NT2/D1 (cell line): Measurements from ENCODE around the gene CLEC11A.
A peak's percentile ranks its signal among the peaks of the same experiment; 100 is the strongest.

Experiments
- DNase-seq: peaks from one replicate; pipeline ENCODE4 v3.0.0-alpha.2; 2011; ENCODE audit warnings: low read depth, low spot score
- H3K27me3 ChIP-seq: 2 replicates; pipeline ENCODE4 v1.6.0; 2011; ENCODE audit warnings: mild to moderate bottlenecking; ENCODE audit not compliant: insufficient read length, insufficient read depth
- H3K36me3 ChIP-seq: 2 replicates; pipeline ENCODE4 v1.6.1; 2011; ENCODE audit warnings: mild to moderate bottlenecking, low read length, mixed read lengths; ENCODE audit not compliant: insufficient read depth, insufficient read length
- H3K4me1 ChIP-seq: 2 replicates; pipeline ENCODE4 v1.5.1; 2011; ENCODE audit not compliant: insufficient read depth, insufficient read length
- H3K4me3 ChIP-seq: 2 replicates; pipeline ENCODE4 v1.5.1; 2011; ENCODE audit warnings: low read depth; ENCODE audit not compliant: insufficient read length
- H3K9ac ChIP-seq: 2 replicates; pipeline ENCODE4 v1.6.0; 2011; ENCODE audit warnings: low read depth; ENCODE audit not compliant: insufficient read length
- H3K9me3 ChIP-seq: 2 replicates; pipeline ENCODE4 v1.5.1; 2011; ENCODE audit warnings: mild to moderate bottlenecking, low read length; ENCODE audit not compliant: insufficient read depth
- SUZ12 ChIP-seq: IDR thresholded peaks from 2 replicates; pipeline ENCODE4 v1.6.1; 2011; ENCODE audit not compliant: insufficient read length, insufficient read depth; ENCODE audit errors: extremely low read depth
- YY1 ChIP-seq: IDR thresholded peaks from 2 replicates; pipeline ENCODE4 v1.6.1; 2011; ENCODE audit not compliant: insufficient read length, insufficient read depth
- ZNF274 ChIP-seq: IDR thresholded peaks from 2 replicates; pipeline ENCODE4 v1.6.1; 2011; ENCODE audit warnings: mild to moderate bottlenecking, low read depth, low read length

Gene CLEC11A

GRCh38 chr19:50716178-50717025, 6.8 kb upstream of the CLEC11A start:
- Histone ChIP-seq H3K36me3 (no peaks in the 10 kb centered on the region), H3K27me3 (peaks cover 20% of the 10 kb centered on the region), H3K4me3 (no peak overlapping the region), H3K4me1 (peaks cover 6% of the 10 kb centered on the region), H3K9me3 (no peaks in the 10 kb centered on the region), H3K9ac (no peak overlapping the region)
- no peak for TF ChIP-seq ZNF274
- no peak for TF ChIP-seq YY1
- TF ChIP-seq SUZ12 = no peak
- DNase-seq = no peak

DNA sequence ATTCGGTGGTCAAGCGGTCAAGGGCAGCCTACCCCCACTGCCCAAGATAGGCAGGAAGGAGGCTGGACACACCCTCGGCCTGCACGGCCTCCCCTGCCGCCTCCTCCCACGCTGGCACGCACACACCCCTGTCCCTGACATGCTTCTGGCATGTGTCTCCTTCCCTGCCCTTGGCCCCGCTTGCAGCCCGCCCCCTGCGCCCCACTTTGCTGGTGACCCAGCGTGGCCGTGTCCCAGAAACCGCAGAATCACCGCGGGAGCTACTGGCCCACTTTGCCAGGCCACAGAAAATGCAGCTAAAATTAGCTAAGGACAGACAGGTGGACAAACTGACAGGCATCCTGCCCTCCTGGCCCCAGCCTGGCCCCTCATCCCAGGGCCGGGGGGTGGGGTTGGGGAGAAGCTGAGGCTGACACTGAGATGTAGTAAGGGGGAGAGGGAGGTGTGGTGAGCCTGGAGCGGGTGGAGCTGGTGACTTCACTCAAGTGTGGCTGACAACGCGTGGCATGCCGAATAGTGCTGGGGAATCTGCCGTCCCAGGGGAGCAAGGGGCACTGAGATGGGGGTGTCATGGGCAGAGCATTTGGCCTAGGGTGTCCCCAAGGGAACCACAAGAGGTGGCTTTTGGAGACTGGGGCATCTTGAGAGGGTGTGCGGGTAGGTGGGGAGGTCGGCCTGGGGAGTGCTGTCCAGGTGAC, 6.0 kb upstream of the CLEC11A start:
- no peaks in the 10 kb centered on the region for H3K36me3 ChIP-seq
- H3K9me3 ChIP-seq = no peaks in the 10 kb centered on the region
- no peak for TF ChIP-seq YY1
- no peak for TF ChIP-seq ZNF274
- TF ChIP-seq SUZ12 = no peak
- no peak for DNase-seq
- H3K4me1 ChIP-seq = peaks cover 6% of the 10 kb centered on the region
- H3K27me3 ChIP-seq = peaks cover 24% of the 10 kb centered on the region
- peak overlapping the region; percentile 10 for H3K9ac ChIP-seq
- H3K4me3 ChIP-seq = no peak overlapping the region

GRCh38 chr19:50717891-50718254, 5.3 kb upstream of the CLEC11A start:
- Histone ChIP-seq H3K4me1 (peaks cover 9% of the 10 kb centered on the region), H3K36me3 (no peaks in the 10 kb centered on the region), H3K9me3 (no peaks in the 10 kb centered on the region), H3K27me3 (peaks cover 24% of the 10 kb centered on the region), H3K9ac (no peak overlapping the region), H3K4me3 (peak overlapping the region; percentile 34)
- DNase-seq = no peak
- TF ChIP-seq SUZ12 = no peak
- no peak for TF ChIP-seq YY1
- TF ChIP-seq ZNF274 = no peak

GRCh38 chr19:50718255-50719118, 4.7 kb upstream of the CLEC11A start:
- no peak for TF ChIP-seq YY1
- TF ChIP-seq ZNF274 = no peak
- no peak for TF ChIP-seq SUZ12
- H3K9ac ChIP-seq = peak overlapping the region; percentile 72
- DNase-seq = no peak
- no peaks in the 10 kb centered on the region for H3K9me3 ChIP-seq
- H3K4me1 ChIP-seq = peaks cover 9% of the 10 kb centered on the region
- H3K36me3 ChIP-seq = no peaks in the 10 kb centered on the region
- H3K4me3 ChIP-seq = peak overlapping the region; percentile 34
- H3K27me3 ChIP-seq = peaks cover 26% of the 10 kb centered on the region

- Histone ChIP-seq H3K4me3 (peak overlapping the region; percentile 34), H3K9ac (no peak overlapping the region), H3K36me3 (no peaks in the 10 kb centered on the region), H3K4me1 (peaks cover 9% of the 10 kb centered on the region), H3K9me3 (no peaks in the 10 kb centered on the region), H3K27me3 (peaks cover 32% of the 10 kb centered on the region)
- no peak for TF ChIP-seq YY1
- TF ChIP-seq SUZ12 = no peak
- no peak for TF ChIP-seq ZNF274
- DNase-seq = no peak
Observed at GRCh38 chr19:50719119-50719435, 4.1 kb upstream of the CLEC11A start.

GRCh38 chr19:50719566-50719965, 3.6 kb upstream of the CLEC11A start, which contains the start of gene SHANK1:
Gene SHANK1 (minus strand): TSS chr19:50719802. CDS start chr19:50716919, 2,883 bp downstream.
- DNase-seq = no peak
- Histone ChIP-seq H3K36me3 (no peaks in the 10 kb centered on the region), H3K9ac (peak within 1 kb of the TSS; percentile 72), H3K4me3 (peak within 1 kb of the TSS; percentile 34), H3K9me3 (no peaks in the 10 kb centered on the region), H3K4me1 (peaks cover 11% of the 10 kb centered on the region), H3K27me3 (peaks cover 32% of the 10 kb centered on the region)
- TF ChIP-seq ZNF274 = no peak
- TF ChIP-seq YY1 = no peak
- no peak for TF ChIP-seq SUZ12
